PFSK-1 (cell line): ENCODE measurements around the gene DMKN.

Source experiments
- FOXP2 ChIP-seq: optimal IDR thresholded peaks from 2 replicates; pipeline ENCODE3; 2011; ENCODE audit warnings: borderline replicate concordance, control low read depth, inconsistent platforms; ENCODE audit not compliant: insufficient read depth; ENCODE audit errors: extremely low read length, extremely low read depth
- POLR2AphosphoS5 ChIP-seq: IDR thresholded peaks from 2 replicates; pipeline ENCODE4 v1.6.1; 2012; ENCODE audit warnings: low read depth, mild to moderate bottlenecking, control low read depth, low read length, moderate library complexity
- TAF1 ChIP-seq: IDR thresholded peaks from 2 replicates; pipeline ENCODE4 v1.6.1; 2012; ENCODE audit warnings: low read length, control low read depth, borderline replicate concordance; ENCODE audit not compliant: insufficient read depth
- TF ChIP-seq, protein P1 (sequence below), 2 experiments: IDR thresholded peaks; 2 replicates each; pipeline versions ENCODE4 v1.6.1 to v1.8.0; 2011 to 2012; ENCODE audit warnings: low read depth in 2 of 2, low read length in 2 of 2, control low read depth in 1 of 2, inconsistent platforms in 1 of 2, mild to moderate bottlenecking in 1 of 2, moderate library complexity in 1 of 2; ENCODE audit not compliant: insufficient read depth in 1 of 2

DNA sequence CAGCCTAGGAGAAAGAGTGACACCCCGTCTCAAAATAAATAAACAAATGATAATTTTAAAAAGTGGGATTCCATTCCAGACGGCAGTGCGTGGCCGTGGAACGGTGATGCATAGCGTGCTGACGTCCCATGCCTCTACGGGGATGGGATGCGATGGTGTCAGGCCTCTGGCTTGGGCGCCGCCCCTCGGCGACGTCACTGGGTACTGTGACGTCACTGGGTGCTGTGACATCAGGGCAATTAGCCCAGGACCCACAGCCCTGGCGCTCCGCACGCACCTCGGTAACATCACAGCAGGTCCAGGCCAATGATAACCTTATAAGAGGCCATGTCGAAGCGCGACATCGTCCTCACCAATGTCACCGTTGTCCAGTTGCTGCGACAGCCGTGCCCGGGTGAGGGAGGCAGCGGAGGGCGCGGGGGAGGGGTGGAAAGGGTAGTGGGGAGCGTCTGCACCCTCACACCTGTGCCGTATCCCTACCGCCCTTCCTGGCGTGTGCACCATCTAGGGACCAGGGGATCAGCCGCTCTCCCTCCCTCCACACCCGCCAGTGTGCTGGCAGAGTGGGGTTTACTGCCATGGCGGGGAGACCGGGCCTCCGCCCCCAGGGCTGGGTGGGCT, 19.9 kb upstream of the DMKN start, which contains the start of gene GAPDHS:
- TF ChIP-seq, protein P1, sequence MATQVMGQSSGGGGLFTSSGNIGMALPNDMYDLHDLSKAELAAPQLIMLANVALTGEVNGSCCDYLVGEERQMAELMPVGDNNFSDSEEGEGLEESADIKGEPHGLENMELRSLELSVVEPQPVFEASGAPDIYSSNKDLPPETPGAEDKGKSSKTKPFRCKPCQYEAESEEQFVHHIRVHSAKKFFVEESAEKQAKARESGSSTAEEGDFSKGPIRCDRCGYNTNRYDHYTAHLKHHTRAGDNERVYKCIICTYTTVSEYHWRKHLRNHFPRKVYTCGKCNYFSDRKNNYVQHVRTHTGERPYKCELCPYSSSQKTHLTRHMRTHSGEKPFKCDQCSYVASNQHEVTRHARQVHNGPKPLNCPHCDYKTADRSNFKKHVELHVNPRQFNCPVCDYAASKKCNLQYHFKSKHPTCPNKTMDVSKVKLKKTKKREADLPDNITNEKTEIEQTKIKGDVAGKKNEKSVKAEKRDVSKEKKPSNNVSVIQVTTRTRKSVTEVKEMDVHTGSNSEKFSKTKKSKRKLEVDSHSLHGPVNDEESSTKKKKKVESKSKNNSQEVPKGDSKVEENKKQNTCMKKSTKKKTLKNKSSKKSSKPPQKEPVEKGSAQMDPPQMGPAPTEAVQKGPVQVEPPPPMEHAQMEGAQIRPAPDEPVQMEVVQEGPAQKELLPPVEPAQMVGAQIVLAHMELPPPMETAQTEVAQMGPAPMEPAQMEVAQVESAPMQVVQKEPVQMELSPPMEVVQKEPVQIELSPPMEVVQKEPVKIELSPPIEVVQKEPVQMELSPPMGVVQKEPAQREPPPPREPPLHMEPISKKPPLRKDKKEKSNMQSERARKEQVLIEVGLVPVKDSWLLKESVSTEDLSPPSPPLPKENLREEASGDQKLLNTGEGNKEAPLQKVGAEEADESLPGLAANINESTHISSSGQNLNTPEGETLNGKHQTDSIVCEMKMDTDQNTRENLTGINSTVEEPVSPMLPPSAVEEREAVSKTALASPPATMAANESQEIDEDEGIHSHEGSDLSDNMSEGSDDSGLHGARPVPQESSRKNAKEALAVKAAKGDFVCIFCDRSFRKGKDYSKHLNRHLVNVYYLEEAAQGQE (IDR thresholded peaks at IDR 0.05; ENCODE audit: insufficient read depth in 1 of 2, low read depth in 2 of 2, low read length in 2 of 2): no peak
- TF ChIP-seq POLR2AphosphoS5: no peak
- no peak for TF ChIP-seq FOXP2
- no peak for TF ChIP-seq TAF1
